NCI-H1417 (cell line): Measurements from ENCODE around the gene LRBA.
A peak's percentile ranks its signal among the peaks of the same experiment; 100 is the strongest.
"Not testable (repeated sequence)": the region's sequence is repeated elsewhere in the genome, so short reads cannot be mapped to it uniquely, and the experiment has no call there.

Experiments used
- DNase-seq, 3 experiments: peaks; one replicate each; lab custom pipeline; 2025; lab: John Stamatoyannopoulos, UW

Gene LRBA, protein sequence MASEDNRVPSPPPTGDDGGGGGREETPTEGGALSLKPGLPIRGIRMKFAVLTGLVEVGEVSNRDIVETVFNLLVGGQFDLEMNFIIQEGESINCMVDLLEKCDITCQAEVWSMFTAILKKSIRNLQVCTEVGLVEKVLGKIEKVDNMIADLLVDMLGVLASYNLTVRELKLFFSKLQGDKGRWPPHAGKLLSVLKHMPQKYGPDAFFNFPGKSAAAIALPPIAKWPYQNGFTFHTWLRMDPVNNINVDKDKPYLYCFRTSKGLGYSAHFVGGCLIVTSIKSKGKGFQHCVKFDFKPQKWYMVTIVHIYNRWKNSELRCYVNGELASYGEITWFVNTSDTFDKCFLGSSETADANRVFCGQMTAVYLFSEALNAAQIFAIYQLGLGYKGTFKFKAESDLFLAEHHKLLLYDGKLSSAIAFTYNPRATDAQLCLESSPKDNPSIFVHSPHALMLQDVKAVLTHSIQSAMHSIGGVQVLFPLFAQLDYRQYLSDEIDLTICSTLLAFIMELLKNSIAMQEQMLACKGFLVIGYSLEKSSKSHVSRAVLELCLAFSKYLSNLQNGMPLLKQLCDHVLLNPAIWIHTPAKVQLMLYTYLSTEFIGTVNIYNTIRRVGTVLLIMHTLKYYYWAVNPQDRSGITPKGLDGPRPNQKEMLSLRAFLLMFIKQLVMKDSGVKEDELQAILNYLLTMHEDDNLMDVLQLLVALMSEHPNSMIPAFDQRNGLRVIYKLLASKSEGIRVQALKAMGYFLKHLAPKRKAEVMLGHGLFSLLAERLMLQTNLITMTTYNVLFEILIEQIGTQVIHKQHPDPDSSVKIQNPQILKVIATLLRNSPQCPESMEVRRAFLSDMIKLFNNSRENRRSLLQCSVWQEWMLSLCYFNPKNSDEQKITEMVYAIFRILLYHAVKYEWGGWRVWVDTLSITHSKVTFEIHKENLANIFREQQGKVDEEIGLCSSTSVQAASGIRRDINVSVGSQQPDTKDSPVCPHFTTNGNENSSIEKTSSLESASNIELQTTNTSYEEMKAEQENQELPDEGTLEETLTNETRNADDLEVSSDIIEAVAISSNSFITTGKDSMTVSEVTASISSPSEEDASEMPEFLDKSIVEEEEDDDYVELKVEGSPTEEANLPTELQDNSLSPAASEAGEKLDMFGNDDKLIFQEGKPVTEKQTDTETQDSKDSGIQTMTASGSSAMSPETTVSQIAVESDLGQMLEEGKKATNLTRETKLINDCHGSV (N-terminal part only)

GRCh38 chr4:151014521-151015458, at the start of gene LRBA:
LRBA (minus strand) TSS chr4:151015284; CDS start chr4:151014642, 642 bp downstream.
- peak; percentile 84 to 95 (median 93) for DNase-seq

DNA sequence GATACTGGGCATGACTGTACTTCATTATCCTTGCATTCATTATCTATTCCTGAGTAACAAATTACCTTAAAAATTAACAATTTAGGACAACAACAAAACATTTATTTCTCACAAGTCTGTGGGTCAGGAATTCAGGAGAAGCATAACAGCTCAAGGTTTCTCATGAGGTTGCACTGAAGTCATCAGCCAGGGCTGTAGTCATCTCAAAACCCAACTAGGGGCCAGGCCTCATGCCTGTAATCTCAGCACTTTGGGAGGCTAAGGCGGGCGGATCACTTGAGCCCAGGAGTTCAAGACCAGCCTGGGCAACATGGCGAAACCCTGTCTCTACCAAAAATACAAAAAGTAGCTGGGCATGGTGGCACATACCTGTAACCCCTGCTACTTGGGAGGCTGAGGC, 48.1 kb upstream of the LRBA start:
- not testable (repeated sequence) for DNase-seq

DNA sequence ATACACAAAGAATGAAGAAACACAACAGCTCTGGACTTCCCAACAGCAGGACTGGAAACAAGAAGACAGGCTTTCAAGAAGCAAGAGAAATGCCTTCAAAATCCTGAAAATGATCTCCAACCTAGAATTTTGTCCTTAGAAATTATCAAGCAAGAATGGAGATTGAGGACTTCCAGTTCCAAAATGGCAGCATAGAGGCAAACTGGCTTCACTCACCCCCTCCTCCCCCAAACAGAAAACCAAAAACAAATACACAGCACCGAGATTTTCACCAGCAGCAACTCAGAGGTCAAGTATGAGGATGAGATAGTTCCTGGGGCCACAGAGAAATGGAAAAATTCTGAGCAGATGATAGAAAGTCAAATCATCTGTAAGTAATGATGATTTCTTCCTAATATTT, 40.5 kb upstream of the LRBA start:
- no peak for DNase-seq

DNA sequence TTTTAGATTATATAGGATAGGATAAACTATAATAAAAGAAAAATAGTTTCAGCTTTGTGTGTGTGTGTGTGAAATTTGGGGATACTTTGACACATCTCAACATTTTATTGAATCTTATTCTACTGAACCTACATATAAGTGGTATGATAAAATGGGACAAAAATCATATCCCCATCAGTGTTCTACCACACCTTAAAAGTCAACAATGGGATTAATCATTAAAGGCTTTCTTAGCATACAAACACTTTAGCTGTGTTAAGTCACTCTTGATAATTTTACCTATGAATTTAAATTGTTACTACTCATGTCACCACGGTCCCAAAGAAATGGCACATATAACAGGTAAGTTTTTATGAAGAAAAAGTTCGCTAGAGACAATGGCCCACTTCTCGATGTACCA, 37.7 kb upstream of the LRBA start:
- DNase-seq, result no peak

GRCh38 chr4:151049430-151049884, 34.4 kb upstream of the LRBA start:
- no peak for DNase-seq

- no peak for DNase-seq
Measured at GRCh38 chr4:151048913-151049312, 33.8 kb upstream of the LRBA start.

GRCh38 chr4:151046609-151047008, 31.5 kb upstream of the LRBA start:
- DNase-seq, result peak in 1 of 3 experiments; percentile 29

- peak; percentile 8 to 88 (median 78) for DNase-seq
Measured at GRCh38 chr4:151045907-151046306, 30.8 kb upstream of the LRBA start.

DNA sequence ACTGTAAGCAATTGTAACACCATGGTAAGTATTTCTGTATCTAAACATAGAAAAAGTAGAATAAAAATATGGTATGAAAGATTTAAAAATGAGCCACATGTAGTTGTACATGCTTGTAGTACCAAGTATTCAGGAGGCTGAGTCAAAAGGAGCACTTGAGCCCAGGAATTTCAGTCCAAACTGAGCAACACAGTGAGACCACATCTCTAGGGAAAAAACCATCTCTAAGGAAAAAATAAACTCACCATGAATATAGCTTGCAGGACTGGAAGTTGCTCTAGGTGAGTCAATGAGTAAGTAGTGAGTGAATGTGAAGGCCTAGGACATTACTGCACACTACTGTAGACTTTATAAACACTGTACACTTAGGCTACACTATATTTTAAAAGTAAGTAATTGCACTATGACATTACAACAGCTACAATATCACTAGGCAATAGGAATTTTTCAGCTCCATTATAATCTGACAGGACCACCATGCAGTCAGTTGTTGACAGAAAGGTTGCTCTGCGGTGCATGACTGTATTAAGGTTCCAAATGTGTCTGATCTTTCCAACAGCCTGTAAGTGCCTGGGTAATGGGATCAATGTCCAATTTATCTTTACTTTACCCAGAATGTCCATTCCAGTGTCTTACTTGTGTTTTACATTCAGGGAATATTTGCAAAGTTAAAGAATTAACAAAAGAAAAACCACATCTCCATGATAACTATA, 28.9 kb upstream of the LRBA start:
- no peak for DNase-seq

DNA sequence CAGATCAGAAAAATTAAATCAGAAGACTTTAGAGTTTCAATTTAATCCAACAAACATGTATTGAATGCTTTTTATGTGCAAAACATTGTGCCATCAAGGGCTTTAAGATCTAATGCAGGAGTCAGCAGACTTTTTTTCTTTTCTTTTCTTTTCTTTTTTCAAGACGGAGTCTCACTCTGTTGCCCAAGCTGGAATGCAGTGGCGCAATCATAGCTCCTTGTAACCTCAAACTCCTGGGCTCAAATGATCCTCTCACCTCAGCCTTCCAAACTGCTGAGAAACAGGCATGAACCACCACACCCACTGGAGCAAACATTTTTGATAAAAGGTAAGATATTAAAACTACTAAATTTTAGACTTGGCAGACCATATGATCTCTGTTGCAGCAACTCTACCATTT, 24.6 kb upstream of the LRBA start:
- DNase-seq, result no peak

DNA sequence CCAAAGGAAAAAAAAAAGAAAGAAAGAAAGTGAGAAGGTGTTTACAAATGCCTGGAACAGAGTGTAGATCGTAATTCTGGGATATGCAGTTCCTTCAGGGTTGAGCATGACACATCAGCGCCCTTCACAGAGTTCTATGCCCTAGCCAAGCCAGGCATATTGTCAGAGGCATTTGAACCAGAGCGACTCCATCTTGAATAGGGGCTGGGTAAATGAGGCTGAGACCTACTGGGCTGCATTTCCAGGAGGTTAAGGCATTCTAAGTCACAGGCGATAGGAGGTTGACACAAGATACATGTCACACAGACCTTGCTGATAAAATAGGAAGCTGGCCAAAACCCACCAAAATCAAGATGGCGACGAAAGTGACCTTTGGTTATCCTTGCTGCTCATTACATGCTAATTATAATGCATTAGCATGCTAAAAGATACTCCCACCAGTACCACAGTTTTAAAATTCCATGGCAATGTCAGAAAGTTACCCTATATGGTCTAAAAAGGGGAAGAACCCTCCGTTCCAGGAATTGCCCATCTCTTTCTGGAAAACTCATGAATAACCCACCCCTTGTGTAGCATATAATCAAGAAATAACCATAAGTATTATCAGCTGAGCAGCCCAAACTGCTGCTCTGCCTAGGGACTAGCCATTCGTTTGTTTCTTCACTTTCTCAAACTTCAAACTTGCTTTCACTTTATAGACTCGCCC, 23.5 kb upstream of the LRBA start:
- no peak for DNase-seq

DNA sequence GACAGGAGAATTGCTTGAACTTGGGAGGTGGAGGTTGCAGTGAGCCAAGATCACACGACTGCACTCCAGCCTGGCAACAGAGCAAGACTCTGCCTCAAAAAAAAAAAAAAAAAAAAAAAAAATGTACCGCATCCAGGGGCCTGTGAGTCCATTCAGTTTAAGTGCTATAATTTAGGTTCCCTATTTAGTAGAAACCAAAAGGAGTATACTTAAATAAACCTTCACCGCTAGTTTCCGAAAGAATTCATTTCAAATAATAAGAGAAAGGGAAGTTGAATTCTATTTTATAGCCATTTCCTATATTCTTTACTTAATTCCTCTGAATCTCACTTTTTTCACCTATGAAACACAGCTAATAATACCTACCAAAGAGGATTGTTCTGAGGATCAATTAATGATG, 20.8 kb upstream of the LRBA start:
- DNase-seq, result peak in 1 of 3 experiments; percentile 76

GRCh38 chr4:151035328-151035727, 20.2 kb upstream of the LRBA start:
- DNase-seq, result peak; percentile 74 to 98 (median 81)

DNA sequence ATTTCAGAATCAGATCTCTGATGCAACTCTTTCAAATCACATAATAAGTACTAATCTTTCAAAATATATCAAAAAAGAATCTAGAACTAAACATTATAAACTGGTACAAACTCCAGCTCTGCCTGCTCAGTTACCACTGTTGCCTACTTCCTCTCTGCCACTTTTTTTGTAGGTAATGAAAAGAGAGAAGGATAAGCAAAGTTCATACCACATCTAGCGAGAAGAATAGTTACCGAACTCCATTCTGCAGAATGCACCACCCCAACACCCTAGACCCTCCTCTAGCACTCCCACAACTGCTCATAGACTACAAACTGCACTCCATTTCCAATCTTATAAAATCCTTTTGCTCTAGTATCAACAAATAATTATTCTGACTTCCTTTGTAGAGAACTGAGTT, 19.7 kb upstream of the LRBA start:
- no peak for DNase-seq

DNA sequence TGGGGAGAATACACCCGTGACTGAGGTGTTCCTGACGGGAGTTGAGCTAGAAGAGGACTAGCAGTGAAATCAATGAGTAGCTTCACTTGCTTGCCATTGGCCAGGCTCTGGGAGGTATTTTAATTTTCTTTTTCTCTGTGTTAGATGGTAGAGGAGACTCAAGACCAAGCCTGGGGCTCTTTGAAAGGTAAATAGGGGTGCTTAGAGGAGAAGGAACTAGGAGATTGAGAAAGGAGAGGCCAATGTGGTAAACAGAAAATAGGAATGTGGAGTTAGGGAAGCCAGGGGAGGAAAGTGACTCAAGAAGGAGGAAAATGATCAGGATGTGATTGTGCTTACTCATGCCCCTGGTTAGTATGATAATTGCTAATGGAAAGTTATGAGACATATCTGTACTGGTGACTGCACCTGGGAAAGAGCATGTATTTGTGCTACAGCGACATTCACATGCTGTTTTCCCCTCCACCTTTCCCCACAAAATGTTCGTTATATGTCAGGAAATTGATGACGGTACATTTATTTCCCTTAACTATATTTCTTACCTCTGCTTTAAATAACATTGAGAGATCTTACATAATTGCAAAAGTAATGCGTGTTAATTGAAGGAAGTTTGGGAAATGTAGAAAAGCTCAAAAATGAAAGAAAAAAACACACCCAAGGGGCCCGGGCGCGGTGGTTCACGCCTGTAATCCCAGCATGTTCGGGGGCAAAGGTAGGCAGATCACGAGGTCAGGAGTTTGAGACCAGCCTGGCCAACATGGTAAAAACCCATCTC, 16.9 kb upstream of the LRBA start:
- no peak for DNase-seq

- no peak for DNase-seq
Measured at GRCh38 chr4:151029537-151029936, 14.5 kb upstream of the LRBA start.

GRCh38 chr4:151029006-151029405, 13.9 kb upstream of the LRBA start:
- DNase-seq, result not testable (repeated sequence)

DNA sequence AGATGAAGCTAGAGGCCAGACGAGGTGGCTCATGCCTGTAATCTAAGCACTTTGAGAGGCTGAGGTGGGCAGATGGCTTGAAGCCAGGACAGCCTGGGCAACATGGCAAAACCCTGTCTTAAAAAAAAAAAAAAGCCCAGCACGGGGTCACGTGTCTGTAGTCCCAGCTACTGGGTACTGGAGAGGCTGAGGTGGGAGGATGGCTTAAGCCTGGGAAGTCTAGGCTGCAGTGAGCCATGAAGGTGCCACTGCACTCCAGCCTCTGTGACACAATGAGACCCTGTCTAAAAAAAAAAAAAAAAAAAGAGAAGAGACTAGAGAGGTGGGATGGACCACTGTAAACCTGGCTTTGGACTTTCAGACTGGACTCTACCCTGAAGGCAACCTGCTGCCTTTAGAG, 10.7 kb upstream of the LRBA start:
- DNase-seq, result no peak

- no peak for DNase-seq
Measured at GRCh38 chr4:151022586-151022985, 7.5 kb upstream of the LRBA start.
